ENCODE results near the gene CERS4. TPM values are rescaled to one million over a fixed set of nuclear protein-coding genes. Genes with fewer than 3 reads are reported as not detected.

CERS4 gene
- total and polyA plus RNA-seq, 2 of the 8 experiments (the other 6 are each of a cell fraction or from before 2014, with no cell fraction given) = 88.2 to 179 TPM

DNA sequence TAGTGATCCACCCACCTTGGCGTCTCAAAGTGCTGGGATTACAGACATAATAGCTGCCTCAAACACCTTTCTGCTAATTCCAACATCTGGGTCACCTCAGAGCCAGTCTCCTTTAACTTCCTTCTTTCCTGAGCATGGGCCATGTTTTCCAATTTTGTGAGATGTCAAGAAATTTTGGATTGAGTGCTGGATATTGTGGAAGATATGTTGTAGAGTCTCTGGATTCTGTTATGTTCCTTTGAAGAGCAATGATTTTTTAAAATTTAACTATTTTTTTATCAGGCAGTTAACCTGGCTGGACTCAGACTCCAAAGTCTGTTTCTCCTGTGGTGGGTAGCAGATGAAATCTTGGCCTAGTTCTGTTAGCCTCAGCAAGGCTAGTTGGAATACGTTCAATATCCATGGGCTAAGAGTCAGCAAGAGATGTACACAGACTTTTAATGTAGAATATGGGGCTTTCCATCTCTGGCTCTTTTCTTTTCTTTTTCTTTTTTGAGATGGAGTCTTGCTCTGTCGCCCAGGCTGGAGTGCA, 22.0 kb downstream of the CERS4 start:
- Histone ChIP-seq H3K23me2 (ENCODE audit: low read depth, low read length) (no peaks in the 10 kb centered on the region), H3K79me2 (ENCODE audit: control insufficient read depth in 1 of 2, insufficient read depth in 2 of 2, low read length in 2 of 2) (peaks cover 0 to 23% of the 10 kb centered on the region in 2 experiments; a peak in 1 of 4 replicates), H3K4ac (replicated peaks; ENCODE audit: insufficient read length, low read depth, low read length) (no peak overlapping the region), H3K27ac (ENCODE audit: low read depth, low read length) (no peak overlapping the region), H3K4me3 (ENCODE audit: extremely low read depth in 1 of 4, insufficient read depth in 2 of 4, low read depth in 3 of 4, low read length in 4 of 4) (no peak overlapping the region), H3K36me3 (ENCODE audit: control insufficient read depth in 2 of 4, insufficient read depth in 4 of 4, low read length in 3 of 4) (peaks cover 0 to 2% (median 0%) of the 10 kb centered on the region in 4 experiments; a peak in 1 of 8 replicates), H2BK5ac (ENCODE audit: low read depth, low read length) (no peak overlapping the region), H2BK15ac (ENCODE audit: low read length) (no peak overlapping the region), H4K20me1 (replicated peaks in 1 of 2; ENCODE audit: control insufficient read depth in 1 of 2, insufficient read depth in 2 of 2, low read length in 2 of 2) (peaks cover 0 to 9% of the 10 kb centered on the region in 2 experiments), H4K8ac (ENCODE audit: extremely low read depth, insufficient read depth, low read length) (no peak overlapping the region), H3K18ac (ENCODE audit: extremely low read depth, low read length) (no peak overlapping the region), H3K14ac (ENCODE audit: insufficient read length) (no peak overlapping the region), H4K91ac (replicated peaks; ENCODE audit: insufficient read length, low read length) (no peak overlapping the region), H2BK12ac (ENCODE audit: low read depth, low read length) (no peak overlapping the region), H3K56ac (replicated peaks; ENCODE audit: insufficient read length, low read depth, low read length) (no peak overlapping the region), H2AK5ac (ENCODE audit: low read depth, low read length) (no peak overlapping the region), H3K27me3 (replicated peaks in 1 of 4; ENCODE audit: control insufficient read depth in 3 of 4, extremely low read depth in 1 of 4, insufficient read depth in 3 of 4, low read length in 3 of 4) (no peaks in the 10 kb centered on the region), H2BK120ac (replicated peaks; ENCODE audit: low read depth, low read length) (no peak overlapping the region), H3K4me1 (replicated peaks in 1 of 4; ENCODE audit: control insufficient read depth in 3 of 4, insufficient read depth in 4 of 4, low read length in 3 of 4) (no peaks in the 10 kb centered on the region), H3K23ac (ENCODE audit: insufficient read length) (no peak overlapping the region), H4K5ac (ENCODE audit: insufficient read length, low read depth, low read length) (no peak overlapping the region), H3K79me1 (ENCODE audit: low read depth, low read length) (peaks cover 3% of the 10 kb centered on the region; the same call in 1 of the 2 replicates), H3K9ac (replicated peaks in 1 of 4; ENCODE audit: extremely low read depth in 1 of 4, low read depth in 3 of 4, low read length in 3 of 4) (no peak overlapping the region), H2BK20ac (ENCODE audit: low read length) (no peak overlapping the region), H2AFZ (ENCODE audit: low read length) (no peak overlapping the region), H3K9me3 (ENCODE audit: insufficient read depth in 2 of 2, low read depth in 1 of 2, low read length in 1 of 2) (no peaks in the 10 kb centered on the region), H3K4me2 (ENCODE audit: insufficient read depth in 1 of 2, low read depth in 2 of 2, low read length in 2 of 2) (no peak overlapping the region)
- WGBS, 2 experiments (ENCODE audit: extremely low coverage in 1 of 2, insufficient coverage in 1 of 2, insufficient read length in 1 of 2, insufficient replicate concordance in 2 of 2, low coverage in 1 of 2, low lambda C conversion rate in 2 of 2, missing lambda C conversion rate in 1 of 2) = 81% methylated on average over 2 of the region's 3 CpGs; no CpG with 5 or more reads in 1 of the 2 experiments
- CTCF ChIA-PET (ENCODE audit: partially characterized antibody) = interaction anchor here (0.6 to 1.7 kb wide), 2 partner anchors 9 to 21 kb away, joined by 4 read pairs; no protein-coding TSS in a partner anchor
- POLR2A ChIA-PET (ENCODE audit: partially characterized antibody) = no interaction called here
- FAIRE-seq (no peak), DNase-seq (ENCODE audit: low read depth in 1 of 2, low spot score in 2 of 2) (no peak)
- TF ChIP-seq SUZ12 (IDR thresholded peaks at IDR 0.05; ENCODE audit: low read length) (no peak), MAX (IDR thresholded peaks at IDR 0.05) (no peak), BACH1 (IDR thresholded peaks at IDR 0.05; ENCODE audit: low read length) (no peak), SIRT6 (IDR thresholded peaks at IDR 0.05; ENCODE audit: low read length) (no peak), CREB1 (IDR thresholded peaks at IDR 0.05) (no peak)
